Fibroblast of villous mesenchyme (primary cell): ENCODE results near the gene STARD4. TPM values are rescaled to one million over a fixed set of nuclear protein-coding genes. Genes with fewer than 3 reads are reported as not detected.

Source experiments
- DNase-seq: peaks from one replicate; pipeline ENCODE4 v3.0.0-alpha.2; 2010; ENCODE audit warnings: low read depth
- H3K4me3 ChIP-seq: 2 replicates; pipeline ENCODE4 v1.5.1; 2011; ENCODE audit warnings: low read depth, mild to moderate bottlenecking, low read length
- total RNA-seq: library from RNA; depleted of rRNA; stranded (reverse); fragments of >200 nt; gene quantifications from 2 replicates; pipeline ENCODE4 v1.2.3, GENCODE V29; 2012
- TF ChIP-seq, protein P1 (sequence below): IDR thresholded peaks from 2 replicates; pipeline ENCODE4 v1.5.1; 2012; ENCODE audit warnings: low read depth, mild to moderate bottlenecking, low read length; ENCODE audit not compliant: insufficient read depth

STARD4 gene
- total RNA-seq, 1 donor = 147 TPM

DNA sequence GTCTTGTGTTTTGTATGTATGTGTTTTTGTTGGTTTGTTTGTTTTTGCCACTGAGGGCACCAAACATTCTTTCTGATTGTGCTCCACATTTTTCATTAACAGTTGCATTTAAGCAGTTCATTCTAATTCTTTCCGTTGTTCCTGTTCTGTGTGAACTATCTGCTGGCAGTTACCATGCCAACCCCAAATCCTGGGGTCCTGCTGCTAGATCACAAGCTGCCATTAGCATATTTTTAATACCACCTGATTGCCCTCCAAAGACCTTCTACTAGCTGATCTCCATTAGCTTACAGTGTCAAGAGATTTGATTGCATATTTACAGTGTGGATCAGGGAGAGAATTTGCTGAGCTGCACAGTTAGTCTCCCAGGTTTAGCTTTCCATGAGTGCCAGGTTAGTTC is 40.6 kb upstream of the STARD4 start:
- no peak overlapping the region for H3K4me3 ChIP-seq
- TF ChIP-seq, protein P1, sequence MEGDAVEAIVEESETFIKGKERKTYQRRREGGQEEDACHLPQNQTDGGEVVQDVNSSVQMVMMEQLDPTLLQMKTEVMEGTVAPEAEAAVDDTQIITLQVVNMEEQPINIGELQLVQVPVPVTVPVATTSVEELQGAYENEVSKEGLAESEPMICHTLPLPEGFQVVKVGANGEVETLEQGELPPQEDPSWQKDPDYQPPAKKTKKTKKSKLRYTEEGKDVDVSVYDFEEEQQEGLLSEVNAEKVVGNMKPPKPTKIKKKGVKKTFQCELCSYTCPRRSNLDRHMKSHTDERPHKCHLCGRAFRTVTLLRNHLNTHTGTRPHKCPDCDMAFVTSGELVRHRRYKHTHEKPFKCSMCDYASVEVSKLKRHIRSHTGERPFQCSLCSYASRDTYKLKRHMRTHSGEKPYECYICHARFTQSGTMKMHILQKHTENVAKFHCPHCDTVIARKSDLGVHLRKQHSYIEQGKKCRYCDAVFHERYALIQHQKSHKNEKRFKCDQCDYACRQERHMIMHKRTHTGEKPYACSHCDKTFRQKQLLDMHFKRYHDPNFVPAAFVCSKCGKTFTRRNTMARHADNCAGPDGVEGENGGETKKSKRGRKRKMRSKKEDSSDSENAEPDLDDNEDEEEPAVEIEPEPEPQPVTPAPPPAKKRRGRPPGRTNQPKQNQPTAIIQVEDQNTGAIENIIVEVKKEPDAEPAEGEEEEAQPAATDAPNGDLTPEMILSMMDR = no peak
- DNase-seq = no peak

DNA sequence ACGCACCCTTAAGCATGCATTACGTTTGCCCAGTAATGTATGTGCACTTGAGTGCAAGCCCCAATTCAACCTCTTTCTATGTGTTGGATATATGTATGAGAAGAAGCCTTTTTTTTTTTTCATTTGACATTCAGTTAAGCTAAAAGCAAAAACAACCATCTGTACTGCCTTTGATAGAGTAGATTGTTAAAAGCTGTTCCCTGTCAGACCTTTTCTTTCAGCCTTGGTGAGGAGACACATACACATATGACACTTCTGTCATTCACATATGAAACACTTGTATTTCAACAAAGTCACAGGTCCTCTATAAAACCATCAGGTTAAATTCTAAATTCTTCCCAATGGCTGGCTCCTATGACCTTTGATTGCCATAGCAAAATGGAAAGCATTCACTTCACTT is 40.2 kb upstream of the STARD4 start:
- no peak overlapping the region for H3K4me3 ChIP-seq
- TF ChIP-seq, protein P1 = no peak
- no peak for DNase-seq

DNA sequence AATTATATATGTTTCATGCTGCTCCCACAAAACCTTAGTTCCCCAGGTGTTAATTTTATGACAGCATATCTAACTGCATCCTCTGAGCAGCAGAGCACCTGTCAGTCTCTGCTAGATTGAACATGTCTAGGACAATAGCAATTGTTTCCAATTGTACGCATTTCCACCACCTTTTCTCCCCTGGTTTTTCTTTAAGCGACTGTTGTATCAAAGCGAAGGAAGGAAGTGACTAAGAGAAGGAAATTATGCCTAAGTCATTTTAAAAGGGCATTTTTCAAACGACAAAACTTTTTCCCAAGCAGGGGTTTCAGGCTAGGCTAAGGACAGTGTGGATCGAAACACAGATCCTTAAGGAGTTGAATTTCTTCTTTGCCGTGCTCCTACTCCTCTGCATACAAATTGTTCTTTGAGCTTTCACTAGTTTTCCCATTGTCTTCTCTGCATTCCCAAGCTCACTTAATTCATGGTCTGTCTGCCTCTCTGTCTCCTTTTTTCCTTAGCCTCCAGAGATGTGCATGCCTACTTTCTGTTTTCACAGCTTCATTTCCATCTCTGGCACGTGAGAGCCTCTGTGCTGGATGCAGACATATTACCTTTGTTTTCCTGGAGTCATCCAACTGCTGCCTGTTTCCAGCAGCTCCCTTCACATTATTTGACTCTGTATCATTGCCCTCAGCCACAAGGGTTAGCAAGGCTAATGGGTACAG is 39.4 kb upstream of the STARD4 start:
- TF ChIP-seq, protein P1 = no peak
- no peak for DNase-seq
- H3K4me3 ChIP-seq = no peak overlapping the region

DNA sequence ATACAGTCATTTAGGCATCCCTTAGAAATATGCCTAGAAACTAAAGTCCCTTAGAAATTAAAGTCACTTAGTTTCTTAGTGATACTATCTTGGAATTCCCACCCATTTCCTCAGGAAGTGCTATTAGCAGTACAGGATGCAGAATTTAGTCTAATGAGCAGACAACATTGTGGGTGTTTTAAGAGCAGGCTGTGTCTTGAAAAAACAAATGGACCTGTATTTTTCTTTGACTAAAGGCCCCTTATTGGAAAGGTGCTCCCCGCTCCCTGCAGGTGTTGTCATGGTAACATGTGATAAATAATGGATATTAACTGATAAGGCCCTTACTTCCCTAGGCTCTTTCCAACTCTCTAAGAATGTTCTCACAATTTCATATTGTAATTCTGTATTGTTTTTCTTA is 38.8 kb upstream of the STARD4 start:
- TF ChIP-seq, protein P1 = no peak
- DNase-seq = no peak
- no peak overlapping the region for H3K4me3 ChIP-seq

DNA sequence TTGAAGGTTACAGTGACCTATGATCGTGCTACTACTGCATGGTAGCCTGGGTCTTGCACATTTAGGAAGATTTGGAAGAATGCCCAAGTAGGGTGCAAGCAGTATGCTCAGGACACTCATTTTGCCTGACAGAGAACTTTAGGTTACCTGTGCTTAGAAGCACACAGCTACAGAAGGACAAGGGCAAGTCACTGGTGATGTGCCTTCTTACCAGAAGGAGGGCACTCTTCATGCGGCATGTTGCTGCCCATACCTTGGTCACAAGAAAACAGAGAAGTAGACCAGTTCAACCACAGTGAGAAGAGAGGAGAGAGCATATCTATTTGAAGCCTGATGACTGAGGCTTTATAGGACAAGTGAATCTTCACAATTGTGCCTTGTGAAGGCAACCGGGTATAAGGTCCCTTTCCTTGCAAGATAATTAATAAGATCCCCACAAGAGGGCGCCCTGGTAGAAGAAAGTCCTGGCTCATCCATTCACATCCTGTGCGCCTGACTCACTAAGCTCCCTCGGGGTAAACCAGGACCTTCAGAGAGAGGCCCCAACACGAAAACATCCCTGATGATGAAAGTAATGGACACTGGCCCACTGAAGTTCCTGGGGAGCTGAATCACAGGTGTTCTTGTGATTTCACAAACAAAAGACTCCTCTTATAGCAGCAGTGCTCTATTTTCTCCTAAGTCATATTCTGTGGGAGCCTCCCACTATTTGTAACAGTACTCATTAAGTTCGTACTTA is 38.1 kb upstream of the STARD4 start:
- TF ChIP-seq, protein P1 = peak; percentile 61
- no peak overlapping the region for H3K4me3 ChIP-seq
- DNase-seq = peak; percentile 99

DNA sequence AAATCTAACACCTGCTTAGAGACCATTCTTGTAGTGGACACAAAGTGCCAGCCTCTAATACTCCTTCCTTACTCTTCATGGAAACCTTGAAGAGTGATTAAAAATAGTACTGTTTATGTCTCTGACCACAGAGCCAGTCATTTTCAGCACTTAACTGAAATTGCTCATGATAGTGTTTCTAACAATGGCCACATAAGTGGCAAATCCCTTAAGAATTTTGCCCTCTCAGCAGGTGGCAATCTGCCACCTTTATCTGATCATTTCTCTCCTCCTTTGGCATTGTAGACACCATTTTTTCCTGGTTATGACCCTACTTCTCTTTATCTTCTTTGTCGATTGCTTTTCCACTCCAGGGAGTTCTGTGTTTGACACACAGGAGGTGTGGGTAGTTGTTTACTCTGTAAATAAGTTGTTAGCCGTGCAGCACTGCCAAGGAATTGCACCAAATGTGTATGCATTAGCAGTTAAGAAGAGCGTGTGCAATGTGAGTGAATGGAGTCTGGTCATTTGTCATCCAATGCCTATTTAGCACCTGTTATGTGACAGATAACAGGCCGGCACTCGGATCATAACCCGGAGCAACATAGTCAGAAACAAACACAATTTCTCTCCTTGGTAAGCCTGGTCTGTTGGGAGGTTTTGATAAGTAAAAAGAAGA is 36.8 kb upstream of the STARD4 start:
- TF ChIP-seq, protein P1 = no peak
- H3K4me3 ChIP-seq = no peak overlapping the region
- DNase-seq = peak; percentile 27
